Measurements from ENCODE around the gene MAN1A1. TPM values are rescaled to one million over a fixed set of nuclear protein-coding genes. Genes with fewer than 3 reads are reported as not detected.

MAN1A1 gene
- total RNA-seq, 2 donors from 2014 or later, result 24.8 to 35.8 TPM

DNA sequence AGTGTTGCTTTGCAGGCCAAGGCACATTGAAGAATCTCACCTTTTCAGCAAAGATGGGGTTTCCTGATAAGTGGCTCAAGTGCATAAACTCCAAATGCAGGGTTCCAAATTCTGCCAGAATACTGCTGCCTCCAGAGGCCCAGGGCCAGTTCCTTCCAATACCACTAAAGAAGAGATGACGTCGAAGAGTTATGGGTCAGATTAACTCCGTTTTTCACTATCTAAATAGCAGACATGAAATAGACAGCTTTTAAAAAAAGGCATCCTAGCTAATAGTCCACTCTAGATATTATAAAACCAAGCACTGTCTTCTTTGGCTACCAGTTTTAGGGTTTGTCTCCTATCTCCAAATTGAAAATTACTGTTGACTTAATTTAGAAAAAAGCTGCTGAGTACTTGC, 144.8 kb downstream of the MAN1A1 start:
- no peak overlapping the region for H3K4me3 ChIP-seq
- peaks cover 25% of the 10 kb centered on the region for H3K36me3 ChIP-seq
- no peak overlapping the region for H3K27ac ChIP-seq
- no peak for DNase-seq (ENCODE audit: low spot score)
- H3K9me3 ChIP-seq, result no peaks in the 10 kb centered on the region
- TF ChIP-seq CTCF (IDR thresholded peaks at IDR 0.05), result no peak
- H3K27me3 ChIP-seq, result no peaks in the 10 kb centered on the region
- H3K4me1 ChIP-seq, result no peaks in the 10 kb centered on the region

- H3K27me3 ChIP-seq, result no peaks in the 10 kb centered on the region
- H3K4me1 ChIP-seq, result no peaks in the 10 kb centered on the region
- DNase-seq (ENCODE audit: low spot score), result no peak
- no peak overlapping the region for H3K4me3 ChIP-seq
- no peaks in the 10 kb centered on the region for H3K9me3 ChIP-seq
- H3K27ac ChIP-seq, result no peak overlapping the region
- no peak for TF ChIP-seq CTCF (IDR thresholded peaks at IDR 0.05)
- H3K36me3 ChIP-seq, result peaks cover 25% of the 10 kb centered on the region
Observed at GRCh38 chr6:119201480-119201879, 148.1 kb downstream of the MAN1A1 start.

DNA sequence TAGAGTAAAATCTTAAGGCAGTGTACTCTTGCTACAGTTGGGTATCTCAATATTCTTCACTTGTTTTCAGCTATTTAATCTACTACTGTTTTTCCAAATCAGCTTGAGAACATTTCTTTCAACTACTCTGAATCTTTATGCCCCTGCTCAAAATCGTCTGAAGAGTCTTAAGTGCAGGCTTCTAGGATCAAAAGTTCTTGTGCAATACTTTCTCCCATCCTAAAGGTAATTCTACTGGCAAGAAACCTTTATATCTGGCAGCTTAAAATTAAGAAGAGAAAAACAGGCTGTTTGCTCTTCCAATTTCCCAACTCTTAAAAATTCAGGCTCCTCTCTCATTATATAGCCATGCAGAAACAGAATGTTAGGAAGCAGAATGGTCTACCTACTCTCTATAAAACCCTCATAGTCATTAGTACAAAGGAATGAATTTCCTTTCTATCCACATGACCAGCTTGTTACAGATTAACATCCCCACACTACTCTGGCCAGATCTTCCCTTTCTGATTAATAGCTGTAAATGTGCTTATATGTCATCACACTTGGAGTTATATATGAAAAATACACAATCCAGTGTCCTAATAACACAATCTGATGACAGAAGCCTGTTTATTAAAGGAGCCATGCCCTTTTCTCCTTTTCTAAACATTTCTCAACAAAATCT, 148.9 kb downstream of the MAN1A1 start:
- H3K27ac ChIP-seq, result no peak overlapping the region
- no peak for DNase-seq (ENCODE audit: low spot score)
- peaks cover 28% of the 10 kb centered on the region for H3K36me3 ChIP-seq
- H3K27me3 ChIP-seq, result no peaks in the 10 kb centered on the region
- no peak overlapping the region for H3K4me3 ChIP-seq
- H3K9me3 ChIP-seq, result no peaks in the 10 kb centered on the region
- no peaks in the 10 kb centered on the region for H3K4me1 ChIP-seq
- no peak for TF ChIP-seq CTCF (IDR thresholded peaks at IDR 0.05)

GRCh38 chr6:119197271-119197670, 152.3 kb downstream of the MAN1A1 start:
- DNase-seq (ENCODE audit: low spot score), result no peak
- Histone ChIP-seq H3K27me3 (no peaks in the 10 kb centered on the region), H3K36me3 (peaks cover 25% of the 10 kb centered on the region), H3K27ac (no peak overlapping the region), H3K4me1 (no peaks in the 10 kb centered on the region), H3K4me3 (no peak overlapping the region), H3K9me3 (no peaks in the 10 kb centered on the region)
- no peak for TF ChIP-seq CTCF (IDR thresholded peaks at IDR 0.05)

DNA sequence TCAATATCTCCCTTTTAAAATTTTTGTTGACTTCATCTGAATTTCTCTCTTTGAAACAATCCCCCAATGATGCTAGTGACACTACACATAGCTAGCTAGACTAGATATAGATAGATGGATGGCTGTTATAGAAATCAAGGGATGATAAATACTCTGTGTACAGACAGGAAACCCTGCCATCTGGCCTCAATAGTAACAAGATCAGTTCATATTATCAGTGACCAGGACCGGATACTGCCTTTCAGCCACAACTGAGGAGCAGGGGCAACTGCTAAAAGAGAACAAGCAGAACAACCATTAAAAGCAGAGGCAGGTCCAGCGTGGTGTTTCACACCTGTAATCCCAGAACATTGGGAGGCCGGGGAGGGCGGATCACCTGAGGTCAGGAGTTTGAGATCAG, 152.8 kb downstream of the MAN1A1 start:
- Histone ChIP-seq H3K4me1 (no peaks in the 10 kb centered on the region), H3K9me3 (no peaks in the 10 kb centered on the region), H3K27ac (no peak overlapping the region), H3K4me3 (no peak overlapping the region), H3K36me3 (peaks cover 24% of the 10 kb centered on the region), H3K27me3 (no peaks in the 10 kb centered on the region)
- DNase-seq (ENCODE audit: low spot score), result no peak
- TF ChIP-seq CTCF (IDR thresholded peaks at IDR 0.05), result no peak

- Histone ChIP-seq H3K4me1 (no peaks in the 10 kb centered on the region), H3K27me3 (no peaks in the 10 kb centered on the region), H3K36me3 (peaks cover 15% of the 10 kb centered on the region), H3K4me3 (no peak overlapping the region), H3K9me3 (no peaks in the 10 kb centered on the region), H3K27ac (no peak overlapping the region)
- no peak for DNase-seq (ENCODE audit: low spot score)
- no peak for TF ChIP-seq CTCF (IDR thresholded peaks at IDR 0.05)
Observed at GRCh38 chr6:119195848-119196247, 153.7 kb downstream of the MAN1A1 start.

Data from right atrium auricular region (tissue), 2 donors.